Astrocyte of the spinal cord (primary cell): ENCODE data around the gene RGS3.

Experiments
- DNase-seq: peaks from one replicate; pipeline ENCODE4 v3.0.0; 2011; ENCODE audit warnings: low read depth, low spot score
- H3K4me3 ChIP-seq: 2 replicates; pipeline ENCODE4 v1.5.1; 2011; ENCODE audit warnings: low read depth, mild to moderate bottlenecking, low read length, moderate library complexity
- in situ Hi-C: cut with HindIII; loops from 2 replicates; pipeline ENCODE4 v1.10.0; 2017; ENCODE audit warnings: low sequenced_read_pairs
- TF ChIP-seq, protein P1 (sequence below): IDR thresholded peaks from 2 replicates; pipeline ENCODE4 v1.5.1; 2012; ENCODE audit warnings: low read depth, mild to moderate bottlenecking, low read length, inconsistent platforms

RGS3 gene

DNA sequence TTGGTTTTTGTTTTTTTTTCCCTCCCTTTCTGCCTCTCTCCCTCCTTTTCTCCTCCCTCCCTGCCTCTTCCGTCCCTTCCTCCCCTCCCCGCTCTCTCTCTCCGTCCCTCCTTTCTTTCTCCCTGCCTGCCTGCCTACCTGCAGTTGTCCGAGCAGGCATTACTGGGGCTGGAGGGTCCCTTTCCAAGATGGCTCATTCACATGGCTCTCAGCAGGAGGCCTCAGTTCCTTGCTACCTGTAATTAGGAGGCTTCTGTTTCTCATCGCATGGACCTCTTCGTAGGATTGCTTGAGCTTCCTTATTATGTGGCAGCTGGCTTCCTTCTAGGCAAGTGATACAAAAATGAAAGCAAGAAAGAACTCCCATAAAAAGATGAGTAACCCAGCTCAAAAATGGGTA, 8.0 kb downstream of the RGS3 start:
- in situ Hi-C loops, result no loop called here
- no peak overlapping the region for H3K4me3 ChIP-seq
- TF ChIP-seq, protein P1, sequence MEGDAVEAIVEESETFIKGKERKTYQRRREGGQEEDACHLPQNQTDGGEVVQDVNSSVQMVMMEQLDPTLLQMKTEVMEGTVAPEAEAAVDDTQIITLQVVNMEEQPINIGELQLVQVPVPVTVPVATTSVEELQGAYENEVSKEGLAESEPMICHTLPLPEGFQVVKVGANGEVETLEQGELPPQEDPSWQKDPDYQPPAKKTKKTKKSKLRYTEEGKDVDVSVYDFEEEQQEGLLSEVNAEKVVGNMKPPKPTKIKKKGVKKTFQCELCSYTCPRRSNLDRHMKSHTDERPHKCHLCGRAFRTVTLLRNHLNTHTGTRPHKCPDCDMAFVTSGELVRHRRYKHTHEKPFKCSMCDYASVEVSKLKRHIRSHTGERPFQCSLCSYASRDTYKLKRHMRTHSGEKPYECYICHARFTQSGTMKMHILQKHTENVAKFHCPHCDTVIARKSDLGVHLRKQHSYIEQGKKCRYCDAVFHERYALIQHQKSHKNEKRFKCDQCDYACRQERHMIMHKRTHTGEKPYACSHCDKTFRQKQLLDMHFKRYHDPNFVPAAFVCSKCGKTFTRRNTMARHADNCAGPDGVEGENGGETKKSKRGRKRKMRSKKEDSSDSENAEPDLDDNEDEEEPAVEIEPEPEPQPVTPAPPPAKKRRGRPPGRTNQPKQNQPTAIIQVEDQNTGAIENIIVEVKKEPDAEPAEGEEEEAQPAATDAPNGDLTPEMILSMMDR, result no peak
- no peak for DNase-seq

DNA sequence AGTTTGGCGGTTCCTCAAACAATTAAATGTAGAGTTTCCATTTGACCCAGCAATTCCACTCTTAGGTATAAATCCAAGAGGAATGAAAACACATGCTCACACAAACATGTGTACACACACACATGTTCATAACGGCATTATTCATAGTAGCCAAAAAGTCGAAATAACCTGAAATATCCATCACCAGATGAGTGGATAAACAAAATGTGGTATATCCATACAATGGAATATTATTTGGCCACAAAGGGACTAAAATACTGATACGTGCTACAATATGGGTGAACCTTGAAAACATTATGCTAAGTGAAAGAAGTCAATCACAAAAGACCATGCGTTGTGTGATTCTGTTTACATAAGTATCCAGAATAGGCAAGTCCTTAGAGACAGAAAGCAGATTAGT, 8.7 kb downstream of the RGS3 start:
- H3K4me3 ChIP-seq, result no peak overlapping the region
- in situ Hi-C loops, result no loop called here
- TF ChIP-seq, protein P1, result no peak
- no peak for DNase-seq

DNA sequence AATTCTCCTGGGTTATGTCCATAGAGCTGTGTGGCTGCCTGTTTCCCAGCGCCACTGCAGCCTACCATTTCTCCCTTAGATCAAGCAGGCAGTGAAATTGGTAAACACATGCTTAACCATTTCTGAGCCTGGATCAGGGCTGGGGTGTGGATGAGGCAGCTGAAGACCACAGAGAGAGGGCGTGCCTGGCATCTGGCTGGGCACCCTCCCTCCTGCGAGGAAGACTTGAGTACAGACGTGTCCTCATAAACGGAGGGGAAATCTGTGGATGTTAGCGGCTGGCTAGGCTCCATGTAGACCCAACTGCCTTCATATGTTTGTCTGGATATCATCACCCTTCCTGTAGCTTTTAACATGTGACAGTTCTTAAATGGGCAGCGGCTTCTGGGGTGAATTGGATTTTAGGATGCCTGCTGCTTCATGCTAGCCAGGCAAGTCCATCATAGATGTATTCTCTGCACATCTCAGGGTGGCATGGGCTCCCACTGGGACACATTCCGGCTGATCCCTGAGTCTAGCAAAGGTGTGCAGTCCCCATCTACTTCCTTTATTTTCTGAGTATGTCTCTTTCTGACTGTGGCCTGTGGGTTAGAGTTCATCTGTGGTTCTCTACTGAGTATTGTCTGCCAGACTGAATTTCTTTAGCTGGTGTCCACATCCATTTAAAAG, 11.0 kb downstream of the RGS3 start:
- TF ChIP-seq, protein P1, result no peak
- H3K4me3 ChIP-seq, result no peak overlapping the region
- no peak for DNase-seq
- in situ Hi-C loops, result no loop called here

DNA sequence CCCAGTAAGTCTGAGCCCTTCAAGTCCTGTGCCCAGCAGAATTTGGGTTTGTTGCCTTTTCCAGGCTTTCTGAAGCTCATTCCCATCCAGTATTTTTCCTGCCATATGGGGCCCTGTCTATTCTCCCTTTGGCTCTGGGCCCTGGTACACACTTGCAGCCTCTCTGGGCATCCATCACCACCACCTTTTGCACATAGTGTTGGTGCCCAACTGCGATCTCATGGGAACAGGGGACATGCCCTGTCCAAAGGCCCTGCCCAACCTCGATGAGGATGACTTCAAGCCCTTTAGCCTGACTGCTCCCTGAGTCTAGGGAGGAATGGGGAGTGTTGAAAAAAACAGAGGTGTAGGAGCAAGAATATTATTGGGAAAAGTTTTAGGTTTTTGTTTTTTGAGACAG, 11.5 kb downstream of the RGS3 start:
- H3K4me3 ChIP-seq, result no peak overlapping the region
- in situ Hi-C loops, result no loop called here
- no peak for DNase-seq
- TF ChIP-seq, protein P1, result no peak

DNA sequence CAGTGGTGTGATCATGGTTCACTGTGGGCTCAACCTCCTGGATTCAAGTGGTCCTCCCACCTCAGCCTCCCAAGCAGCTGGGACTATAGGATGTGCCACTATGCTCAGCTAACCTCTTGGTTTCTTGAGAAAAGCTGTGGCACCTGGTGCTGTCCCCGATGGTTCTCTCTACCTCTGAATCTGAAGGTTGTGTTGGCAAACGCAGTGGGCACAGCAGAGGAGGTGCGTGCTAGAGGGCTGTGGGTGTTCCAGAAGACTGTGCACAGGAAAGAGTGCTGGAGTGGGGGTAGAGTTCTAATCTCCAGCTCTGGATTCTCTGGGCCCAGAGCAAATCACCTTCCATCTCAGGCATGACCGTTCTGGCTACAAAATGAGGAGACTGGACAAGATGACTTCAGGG, 12.5 kb downstream of the RGS3 start:
- TF ChIP-seq, protein P1, result no peak
- in situ Hi-C loops, result no loop called here
- DNase-seq, result no peak
- H3K4me3 ChIP-seq, result no peak overlapping the region

DNA sequence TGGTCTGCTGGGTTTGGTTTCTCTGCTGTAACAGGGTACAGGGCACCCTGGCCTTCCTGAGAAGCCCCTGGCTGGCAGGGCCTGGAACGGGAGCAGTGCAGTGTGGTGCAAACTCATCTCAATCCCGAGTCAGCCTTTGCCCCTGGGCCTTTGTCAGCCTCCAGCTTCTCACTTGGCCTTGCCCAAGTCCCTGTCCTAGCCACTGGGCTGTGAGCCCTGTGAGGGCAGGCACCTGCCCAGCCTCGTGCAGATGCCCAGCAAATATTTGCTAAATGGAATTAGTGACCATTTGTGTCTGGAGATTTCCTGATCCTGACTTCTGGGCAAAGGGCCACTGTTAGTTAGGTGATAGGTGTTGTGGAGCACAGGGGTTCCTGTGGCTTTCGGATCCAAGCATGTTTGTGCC, 13.0 kb downstream of the RGS3 start:
- DNase-seq, result no peak
- TF ChIP-seq, protein P1, result no peak
- no peak overlapping the region for H3K4me3 ChIP-seq
- in situ Hi-C loops, result no loop called here
